Endothelial cell (in vitro differentiated cells): ENCODE data around the gene ENTREP1. TPM values are rescaled to one million over a fixed set of nuclear protein-coding genes. Genes with fewer than 3 reads are reported as not detected.
A peak's percentile ranks its signal among the peaks of the same experiment; 100 is the strongest.

ENCODE experiments used
- DNase-seq: peaks from one replicate; pipeline ENCODE4 v3.0.0; 2021; ENCODE audit warnings: low spot score
- H3K27ac Mint-ChIP-seq: one replicate; pipeline ENCODE4 v1.8.0; 2021; ENCODE audit warnings: mixed read lengths, inconsistent platforms; ENCODE audit not compliant: unreplicated experiment
- H3K27me3 Mint-ChIP-seq: one replicate; pipeline ENCODE4 v1.8.0; 2021; ENCODE audit warnings: mild to moderate bottlenecking, moderate library complexity, mixed read lengths, inconsistent platforms; ENCODE audit not compliant: unreplicated experiment
- H3K36me3 Mint-ChIP-seq: one replicate; pipeline ENCODE4 v1.8.0; 2021; ENCODE audit warnings: mild to moderate bottlenecking, low read depth, mixed read lengths, inconsistent platforms; ENCODE audit not compliant: unreplicated experiment
- H3K4me1 Mint-ChIP-seq: one replicate; pipeline ENCODE4 v1.8.0; 2021; ENCODE audit warnings: mild to moderate bottlenecking, mixed read lengths, inconsistent platforms; ENCODE audit not compliant: unreplicated experiment
- H3K4me3 Mint-ChIP-seq: one replicate; pipeline ENCODE4 v1.8.0; 2021; ENCODE audit warnings: mild to moderate bottlenecking, mixed read lengths, inconsistent platforms; ENCODE audit not compliant: unreplicated experiment
- H3K9me3 Mint-ChIP-seq: one replicate; pipeline ENCODE4 v1.8.0; 2021; ENCODE audit warnings: mixed read lengths, inconsistent platforms; ENCODE audit not compliant: unreplicated experiment
- CTCF ChIP-seq: fragments of 200-600 bp; sonication (generic); IDR thresholded peaks from one replicate; pipeline ENCODE4 v1.5.0; 2021; ENCODE audit warnings: antibody characterized with exemption; ENCODE audit not compliant: unreplicated experiment
- total RNA-seq: library from RNA; stranded (reverse); fragmentation: NEBNext Ultra II Directional; extraction: Animal tissue kit (Norgen Biotek cat#: 25700); gene quantifications from one replicate; pipeline ENCODE4 v1.2.1, GENCODE V29; 2021; ENCODE audit not compliant: unreplicated experiment

Gene ENTREP1
- total RNA-seq, 1 donor from 2014 or later = 11.8 TPM

- Mint-ChIP-seq H3K27me3 (peaks cover 2% of the 10 kb centered on the region), H3K4me1 (no peaks in the 10 kb centered on the region), H3K36me3 (peaks cover 6% of the 10 kb centered on the region), H3K9me3 (no peaks in the 10 kb centered on the region), H3K27ac (no peak overlapping the region), H3K4me3 (peak overlapping the region; percentile 3)
- no peak for DNase-seq
- TF ChIP-seq CTCF = no peak
Observed at GRCh38 chr9:69411931-69412740, 87.1 kb downstream of the ENTREP1 start.

- peak; percentile 80 for DNase-seq
Observed at GRCh38 chr9:69412741-69413150, 87.7 kb downstream of the ENTREP1 start.

GRCh38 chr9:69420611-69421270 lies 95.7 kb downstream of the ENTREP1 start:
- no peaks in the 10 kb centered on the region for H3K4me1 Mint-ChIP-seq
- DNase-seq = no peak
- H3K27ac Mint-ChIP-seq = no peak overlapping the region
- no peak overlapping the region for H3K4me3 Mint-ChIP-seq
- no peaks in the 10 kb centered on the region for H3K36me3 Mint-ChIP-seq
- no peaks in the 10 kb centered on the region for H3K27me3 Mint-ChIP-seq
- TF ChIP-seq CTCF = no peak
- no peaks in the 10 kb centered on the region for H3K9me3 Mint-ChIP-seq

More at GRCh38 chr9:69412741-69413150, 87.7 kb downstream of the ENTREP1 start:
- H3K9me3 Mint-ChIP-seq = no peaks in the 10 kb centered on the region
- H3K4me3 Mint-ChIP-seq = no peak overlapping the region
- TF ChIP-seq CTCF = peak; percentile 52
- H3K27me3 Mint-ChIP-seq = peaks cover 2% of the 10 kb centered on the region
- H3K36me3 Mint-ChIP-seq = peaks cover 6% of the 10 kb centered on the region
- H3K27ac Mint-ChIP-seq = no peak overlapping the region
- no peaks in the 10 kb centered on the region for H3K4me1 Mint-ChIP-seq

GRCh38 chr9:69421908-69422801 lies 97.1 kb downstream of the ENTREP1 start:
- TF ChIP-seq CTCF = peak; percentile 87
- H3K27me3 Mint-ChIP-seq = no peaks in the 10 kb centered on the region
- H3K36me3 Mint-ChIP-seq = no peaks in the 10 kb centered on the region
- H3K4me3 Mint-ChIP-seq = no peak overlapping the region
- H3K4me1 Mint-ChIP-seq = no peaks in the 10 kb centered on the region
- DNase-seq = peak; percentile 53
- H3K27ac Mint-ChIP-seq = no peak overlapping the region
- H3K9me3 Mint-ChIP-seq = no peaks in the 10 kb centered on the region
